K562 treated with DMSO at 1 percent for 48 hours (cell line): ENCODE data around the gene NFKB1. TPM values are rescaled to one million over a fixed set of nuclear protein-coding genes. Genes with fewer than 3 reads are reported as not detected.

Source experiments
- total RNA-seq: library from RNA; unstranded; fragments of 300-600 nt; gene quantifications from 2 replicates; pipeline ENCODE4 v1.2.3, GENCODE V29; 2022; ENCODE audit warnings: low replicate concordance; ENCODE audit errors: extremely low read depth

The NFKB1 gene
- not detected in 2 replicates for total RNA-seq

GRCh38 chr4:102500696-102501446 lies at the start of gene NFKB1:
TSS of gene NFKB1 (plus strand) at chr4:102501359. CDS start at chr4:102525519, 24,160 bp downstream.

Other genes starting within 250 kb of the NFKB1 start
- not detected in 2 replicates for gene SLC39A8, start 155.9 kb upstream of the NFKB1 start, total RNA-seq